GM12878 (cell line): ENCODE measurements around the gene GARIN3. TPM values are rescaled to one million over a fixed set of nuclear protein-coding genes. Genes with fewer than 3 reads are reported as not detected.

Experiments
- ATAC-seq: fragments of 200-7000 bp; cut with Tn5 transposase; 3 replicates; pipeline ENCODE4 v1.9.1; 2020; ENCODE audit warnings: mild to moderate bottlenecking, moderate library complexity
- BruUV-seq: library from RNA; stranded (reverse); fragments of 400-500 nt; replicated peaks from 2 replicates; lab custom pipeline; 2021; lab: Mats Ljungman, UMichigan
- CTCF ChIA-PET: fragments of 300-600 bp; sonication (Branson Sonifier 250); formaldehyde crosslinking; extraction: SDS; loops from one replicate; lab custom pipeline; 2021; ENCODE audit warnings: inconsistent platforms; lab: Yijun Ruan, JAX
- POLR2A ChIA-PET: fragments of 350-600 bp; formaldehyde crosslinking; extraction: SDS; loops from one replicate; lab custom pipeline; 2021; ENCODE audit warnings: inconsistent platforms; lab: Charles Lee
- RAD21 ChIA-PET: fragments of 300-600 bp; sonication (Branson Sonifier 250); formaldehyde crosslinking; loops from one replicate; lab custom pipeline; 2023; ENCODE audit warnings: antibody characterized with exemption; ENCODE audit not compliant: unreplicated experiment; lab: Charles Lee
- SMC1A ChIA-PET: fragments of 300-600 bp; sonication (Branson Sonifier 250); formaldehyde crosslinking; loops from one replicate; lab custom pipeline; 2023; ENCODE audit not compliant: unreplicated experiment, uncharacterized antibody; lab: Charles Lee
- DNase-seq: peaks from one replicate; pipeline ENCODE4 v3.0.0-alpha.2; 2011; ENCODE audit warnings: low read depth, low spot score
- FAIRE-seq: peaks from 3 replicates; lab custom pipeline; 2011; peaks lifted over from hg19 to GRCh38; lab: Jason Lieb, UNC
- H2AFZ ChIP-seq: 2 replicates; pipeline ENCODE4 v1.6.0; 2011; ENCODE audit warnings: low read depth, low read length, control low read depth; ENCODE audit not compliant: control insufficient read depth
- H3K27ac ChIP-seq: 2 replicates; pipeline ENCODE4 v1.5.1; 2011; ENCODE audit warnings: control low read depth; ENCODE audit not compliant: control insufficient read depth, insufficient read depth
- H3K27me3 ChIP-seq, 2 experiments: replicated peaks in 1 of 2; 2 replicates each; pipeline versions ENCODE4 v1.6.0 to v1.6.1; 2011; ENCODE audit warnings: low read length in 1 of 2; ENCODE audit not compliant: control insufficient read depth in 2 of 2, insufficient read depth in 2 of 2
- H3K36me3 ChIP-seq, 2 experiments: 2 replicates each; pipeline ENCODE4 v1.5.1; 2011; ENCODE audit warnings: low read length in 1 of 2; ENCODE audit not compliant: control insufficient read depth in 2 of 2, insufficient read depth in 2 of 2
- H3K4me1 ChIP-seq: 2 replicates; pipeline ENCODE4 v1.6.1; 2011; ENCODE audit warnings: mild to moderate bottlenecking, low read length, moderate library complexity, mixed read lengths; ENCODE audit not compliant: control insufficient read depth, insufficient read depth
- H3K4me2 ChIP-seq: 2 replicates; pipeline ENCODE4 v1.6.0; 2011; ENCODE audit warnings: control low read depth; ENCODE audit not compliant: control insufficient read depth, insufficient read depth
- H3K4me3 ChIP-seq: fragments of 200-600 bp; sonication (generic); 2 replicates; pipeline ENCODE4 v1.5.1; 2016
- H3K79me2 ChIP-seq: 2 replicates; pipeline ENCODE4 v1.6.0; 2011; ENCODE audit warnings: low read length; ENCODE audit not compliant: control insufficient read depth, insufficient read depth
- H3K9ac ChIP-seq: 2 replicates; pipeline ENCODE4 v1.8.0; 2011; ENCODE audit warnings: low read length, control low read depth, mixed read lengths; ENCODE audit not compliant: control insufficient read depth, insufficient read depth
- H3K9me3 ChIP-seq: replicated peaks from 3 replicates; pipeline ENCODE4 v1.5.1; 2011; ENCODE audit warnings: mild to moderate bottlenecking, low read length; ENCODE audit not compliant: control insufficient read depth, insufficient read depth
- H4K20me1 ChIP-seq: 2 replicates; pipeline ENCODE4 v1.6.0; 2011; ENCODE audit not compliant: control insufficient read depth, insufficient read depth
- BACH1 ChIP-seq: fragments of 450-650 bp; IDR thresholded peaks from 2 replicates; pipeline ENCODE4 v1.6.1; 2017; ENCODE audit warnings: mild to moderate bottlenecking, borderline replicate concordance
- IKZF1 ChIP-seq: fragments of 450-650 bp; conservative IDR thresholded peaks from 2 replicates; pipeline ENCODE4 v1.6.1; 2017; ENCODE audit warnings: antibody characterized with exemption, mild to moderate bottlenecking
- IKZF2 ChIP-seq, 2 experiments: fragments of 450-650 bp; IDR thresholded peaks; 2 replicates each; pipeline ENCODE4 v1.6.1; 2017; ENCODE audit warnings: mild to moderate bottlenecking in 2 of 2, moderate library complexity in 2 of 2
- IRF4 ChIP-seq: IDR thresholded peaks from 2 replicates; pipeline ENCODE4 v1.6.1; 2011; ENCODE audit warnings: low read depth, low read length
- PML ChIP-seq: IDR thresholded peaks from 2 replicates; pipeline ENCODE4 v1.6.1; 2012; ENCODE audit warnings: low read length, inconsistent platforms
- POLR2AphosphoS2 ChIP-seq: IDR thresholded peaks from 2 replicates; pipeline ENCODE4 v1.6.1; 2011; ENCODE audit warnings: low read depth, mild to moderate bottlenecking, low read length, improper control_type of control experiment, moderate library complexity
- SIX5 ChIP-seq: IDR thresholded peaks from 2 replicates; pipeline ENCODE4 v1.6.1; 2011; ENCODE audit warnings: mild to moderate bottlenecking, low read depth, low read length, moderate library complexity; ENCODE audit not compliant: severe bottlenecking
- STAT3 ChIP-seq: IDR thresholded peaks from 2 replicates; pipeline ENCODE4 v1.6.1; 2011; ENCODE audit warnings: low read depth, low read length, improper control_type of control experiment
- TBL1XR1 ChIP-seq: IDR thresholded peaks from 2 replicates; pipeline ENCODE4 v1.6.1; 2012; ENCODE audit warnings: low read depth, low read length, improper control_type of control experiment
- ZNF592 ChIP-seq: fragments of 450-650 bp; IDR thresholded peaks from 2 replicates; pipeline ENCODE4 v1.6.1; 2017; ENCODE audit warnings: mild to moderate bottlenecking, moderate library complexity
- ZNF622 ChIP-seq: fragments of 450-650 bp; IDR thresholded peaks from 2 replicates; pipeline ENCODE4 v1.6.1; 2017; ENCODE audit warnings: mild to moderate bottlenecking, inconsistent platforms
- ZZZ3 ChIP-seq: IDR thresholded peaks from 2 replicates; pipeline ENCODE4 v1.6.1; 2011; ENCODE audit warnings: low read depth; ENCODE audit not compliant: control insufficient read depth, insufficient read length
- WGBS: methylation state at CpG from one replicate; pipeline ENCODE4 v1.1.6; 2016; ENCODE audit warnings: low lambda C conversion rate; ENCODE audit not compliant: insufficient replicate concordance, insufficient coverage; ENCODE audit errors: missing lambda C conversion rate; 5-methylcytosine and 5-hydroxymethylcytosine counted together
- in situ Hi-C: fragments of 300-500 bp; cut with MboI; formaldehyde crosslinking; loops from 9 replicates; pipeline ENCODE4 v1.14.3; 2018; ENCODE audit warnings: mixed read lengths
- intact Hi-C: fragments of 100-400 bp; cut with micrococcal nuclease; formaldehyde crosslinking; loops from one replicate; pipeline ENCODE4 v1.14.2; 2022; ENCODE audit not compliant: unreplicated experiment
- polyA plus RNA-seq, 11 experiments: library from polyadenylated mRNA; depleted of rRNA in 4 of 11; unstranded in 6 of 11; stranded (reverse) in 5 of 11; fragments of >200 nt; fragmentation: Nextera tagmentation in 4 of 11; fragmentation: Illumina TruSeq in 1 of 11; extraction: Ambion mirVana in 4 of 11; extraction: Trizol in 1 of 11; gene quantifications; 1 replicate in 1 of 11; 2 replicates in 10 of 11; pipeline versions ENCODE4 v1.2.1 to v1.2.3, GENCODE V29; 2011 to 2016; ENCODE audit warnings: inconsistent platforms in 2 of 11, missing spikeins in 2 of 11, low read depth in 1 of 11
- total RNA-seq, 4 experiments: library from RNA; depleted of rRNA in 3 of 4; stranded (reverse); fragments of >200 nt in 3 of 4; fragmentation: Illumina TruSeq in 1 of 4; extraction: Trizol in 1 of 4; gene quantifications; 2 replicates each; pipeline versions ENCODE4 v1.2.1 to v1.2.3, GENCODE V29; 2013 to 2021

Gene GARIN3
- total and polyA plus RNA-seq, 10 of the 15 experiments (the other 5 are each of a cell fraction or from before 2014, with no cell fraction given) = 0.15 TPM; not detected in 9

- no peak for TF ChIP-seq SIX5
- TF ChIP-seq IKZF1 = no peak
- no peak for TF ChIP-seq IKZF2 (IDR thresholded peaks at IDR 0.05)
- TF ChIP-seq, all 136 proteins: peak for 0
- CTCF ChIA-PET = interaction anchor here (0.5 to 1.1 kb wide), 3 partner anchors 30 to 1359 kb away, joined by 3 to 4 read pairs (median 4); no protein-coding TSS in a partner anchor
- Histone ChIP-seq H3K9ac (no peak overlapping the region), H3K27me3 (no peaks in the 10 kb centered on the region), H3K27ac (no peak overlapping the region), H3K36me3 (no peaks in the 10 kb centered on the region), H2AFZ (no peak overlapping the region), H3K9me3 (no peaks in the 10 kb centered on the region), H3K4me3 (no peak overlapping the region), H3K4me2 (no peak overlapping the region), H3K4me1 (0 out of 2 replicates have a peak, but pooled peaks cover 6% of the 10 kb centered on the region), H3K79me2 (no peaks in the 10 kb centered on the region), H4K20me1 (no peaks in the 10 kb centered on the region)
- DNase-seq (no peak), ATAC-seq (no peak), FAIRE-seq (no peak)
- SMC1A ChIA-PET = interaction anchor here (1.0 to 6.1 kb wide), 5 partner anchors 9 to 66 kb away, joined by 3 to 43 read pairs (median 3); no protein-coding TSS in a partner anchor
- RAD21 ChIA-PET = no interaction called here
- POLR2A ChIA-PET = interaction anchor here (0.5 kb wide), 1 partner anchor 19 kb away, joined by 5 read pairs; no protein-coding TSS in a partner anchor
- intact Hi-C loops (no loop called here), in situ Hi-C loops (no loop called here)
- 69% methylated on average over 5 of the region's 5 CpGs for WGBS
- no TSS peak for BruUV-seq
Observed at GRCh38 chr5:157187046-157187754, 21.1 kb upstream of the GARIN3 start.

GRCh38 chr5:157186309-157187045 is 20.4 kb upstream of the GARIN3 start:
- Histone ChIP-seq H3K27me3 (no peaks in the 10 kb centered on the region), H3K4me2 (no peak overlapping the region), H3K4me1 (0 out of 2 replicates have a peak, but pooled peaks cover 6% of the 10 kb centered on the region), H3K36me3 (no peaks in the 10 kb centered on the region), H3K9ac (no peak overlapping the region), H3K27ac (no peak overlapping the region), H3K4me3 (no peak overlapping the region), H4K20me1 (no peaks in the 10 kb centered on the region), H3K79me2 (no peaks in the 10 kb centered on the region), H3K9me3 (no peaks in the 10 kb centered on the region), H2AFZ (no peak overlapping the region)
- ATAC-seq (no peak), DNase-seq (no peak), FAIRE-seq (no peak)
- POLR2A ChIA-PET = interaction anchor here (0.7 kb wide), 1 partner anchor 33 kb away, joined by 3 read pairs; no protein-coding TSS in a partner anchor
- RAD21 ChIA-PET = no interaction called here
- in situ Hi-C loops (no loop called here), intact Hi-C loops (no loop called here)
- WGBS = 73% methylated on average over 11 of the region's 12 CpGs
- BruUV-seq = no TSS peak
- SMC1A ChIA-PET = interaction anchor here (1.0 to 6.1 kb wide), 2 partner anchors 10 to 13 kb away, joined by 3 to 43 read pairs; no protein-coding TSS in a partner anchor
- CTCF ChIA-PET = interaction anchor here (1.0 to 1.1 kb wide), 2 partner anchors 29 to 37 kb away, joined by 3 to 4 read pairs; no protein-coding TSS in a partner anchor
- no peak for TF ChIP-seq ZNF592
- no peak for TF ChIP-seq ZNF622
- no peak for TF ChIP-seq TBL1XR1
- no peak for TF ChIP-seq BACH1
- no peak for TF ChIP-seq IRF4
- no peak for TF ChIP-seq PML
- no peak for TF ChIP-seq POLR2AphosphoS2
- no peak for TF ChIP-seq STAT3
- no peak for TF ChIP-seq ZZZ3
